ENCODE data around the gene FCER1G.
"Not testable (repeated sequence)": the region's sequence is repeated elsewhere in the genome, so short reads cannot be mapped to it uniquely, and the experiment has no call there.

FCER1G gene

GRCh38 chr1:161209790-161210409, 5.2 kb upstream of the FCER1G start:
- peak; percentile 59 for DNase-seq

GRCh38 chr1:161214369-161214768, 726 bp upstream of the FCER1G start:
- DNase-seq: no peak

DNA sequence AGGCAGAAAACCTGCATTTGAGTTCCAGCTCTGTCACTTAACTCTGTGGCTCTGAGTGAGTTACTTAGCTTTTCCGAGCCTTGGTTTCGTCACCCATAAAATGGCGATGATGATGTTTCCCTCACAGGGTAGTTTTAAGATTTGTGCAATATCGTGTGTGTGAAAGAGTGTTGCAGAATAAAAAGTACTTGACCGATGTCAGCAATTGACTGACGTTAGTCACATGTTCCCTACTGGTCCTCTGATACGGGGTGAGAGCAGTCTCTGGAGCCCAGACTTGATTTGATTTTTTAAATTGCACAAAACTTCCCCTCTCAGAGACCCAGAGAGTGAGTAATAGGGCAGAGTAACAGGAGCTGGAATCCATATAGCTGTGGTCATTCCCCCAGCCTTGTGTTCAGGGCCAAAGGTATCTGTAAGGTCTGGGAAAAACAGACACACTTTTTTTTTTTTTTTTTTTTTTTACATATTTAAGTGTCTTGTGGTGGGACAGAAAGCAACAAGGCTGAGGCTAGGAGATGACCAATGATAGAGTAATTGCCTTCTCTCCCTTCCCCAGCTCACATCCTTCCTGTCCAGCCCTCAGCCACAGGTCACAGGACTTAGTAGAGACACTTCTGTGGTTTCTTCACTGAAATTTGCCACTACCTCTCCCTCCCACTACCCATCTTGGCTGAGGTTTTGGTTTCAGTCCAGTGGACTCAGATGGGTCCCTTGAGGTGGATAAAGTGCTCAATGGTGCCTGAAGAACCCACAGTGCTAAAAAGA, 2.0 kb downstream of the FCER1G start:
- DNase-seq: no peak

DNA sequence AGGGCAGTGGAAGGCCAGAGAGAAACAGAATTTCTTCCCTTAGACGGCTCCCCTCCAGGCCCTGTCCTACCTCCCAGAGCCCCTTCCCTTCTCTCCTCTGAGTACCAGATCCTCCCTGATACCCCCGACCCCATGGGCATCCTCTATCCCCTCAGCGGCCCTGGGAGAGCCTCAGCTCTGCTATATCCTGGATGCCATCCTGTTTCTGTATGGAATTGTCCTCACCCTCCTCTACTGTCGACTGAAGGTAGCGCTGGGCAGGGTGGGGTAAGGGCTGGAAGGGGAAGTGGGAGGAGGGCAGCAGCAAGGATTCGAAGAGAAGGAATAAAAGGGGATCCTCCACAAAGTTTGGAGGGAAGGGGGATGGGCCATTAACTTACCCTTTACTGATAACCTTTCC, 2.7 kb downstream of the FCER1G start:
- DNase-seq: no peak

DNA sequence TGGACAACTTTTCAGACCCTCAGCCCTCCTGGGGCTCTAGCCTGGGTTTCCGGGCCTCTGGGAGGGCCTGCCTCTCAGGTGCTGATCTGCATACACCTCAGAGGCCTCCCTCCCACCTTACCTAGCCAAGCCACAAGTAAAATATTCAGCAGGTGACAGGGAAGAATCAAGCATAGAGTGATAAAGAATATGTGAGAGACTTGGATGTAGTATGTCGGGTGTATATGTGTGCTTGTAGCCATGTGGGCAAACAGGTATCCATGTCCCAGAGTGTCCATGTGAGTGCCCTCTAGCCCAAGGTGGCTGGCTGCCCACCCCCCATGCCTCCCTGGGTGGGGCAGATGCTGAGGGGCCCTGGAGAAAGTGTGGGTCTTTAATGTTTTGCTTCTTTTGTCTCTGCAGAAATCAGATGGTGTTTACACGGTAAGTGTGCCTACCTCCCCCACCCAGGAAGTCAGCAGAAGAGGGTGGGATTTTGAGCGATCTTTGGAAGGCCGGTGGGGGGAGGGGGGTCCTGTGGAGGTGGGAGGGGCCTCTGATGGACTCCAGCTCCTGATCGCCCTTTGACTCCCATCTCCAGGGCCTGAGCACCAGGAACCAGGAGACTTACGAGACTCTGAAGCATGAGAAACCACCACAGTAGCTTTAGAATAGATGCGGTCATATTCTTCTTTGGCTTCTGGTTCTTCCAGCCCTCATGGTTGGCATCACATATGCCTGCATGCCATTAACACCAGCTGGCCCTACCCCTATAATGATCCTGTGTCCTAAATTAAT, 3.4 kb downstream of the FCER1G start:
- DNase-seq: no peak

- DNase-seq: no peak
Observed at GRCh38 chr1:161219078-161219892, 4.2 kb downstream of the FCER1G start.

DNA sequence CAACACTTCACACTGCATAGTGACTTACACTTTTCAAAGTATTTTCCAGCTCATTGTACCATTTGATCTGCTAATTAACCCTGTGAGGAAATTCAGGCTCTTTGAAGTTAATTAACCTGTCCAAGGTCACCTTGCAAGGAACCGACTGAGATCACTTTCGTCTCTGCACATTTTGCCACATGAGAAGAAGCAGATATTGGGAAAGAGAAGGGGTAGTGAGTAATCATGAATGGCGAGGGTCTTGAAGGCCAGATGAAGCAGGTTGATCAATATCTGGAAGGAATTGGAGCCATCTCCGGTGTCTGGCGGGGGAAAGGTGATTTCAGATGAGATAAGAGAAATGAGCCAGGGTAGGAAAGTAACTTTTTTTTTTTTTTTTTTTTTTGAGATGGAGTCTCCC, 4.9 kb downstream of the FCER1G start:
- no peak for DNase-seq

DNA sequence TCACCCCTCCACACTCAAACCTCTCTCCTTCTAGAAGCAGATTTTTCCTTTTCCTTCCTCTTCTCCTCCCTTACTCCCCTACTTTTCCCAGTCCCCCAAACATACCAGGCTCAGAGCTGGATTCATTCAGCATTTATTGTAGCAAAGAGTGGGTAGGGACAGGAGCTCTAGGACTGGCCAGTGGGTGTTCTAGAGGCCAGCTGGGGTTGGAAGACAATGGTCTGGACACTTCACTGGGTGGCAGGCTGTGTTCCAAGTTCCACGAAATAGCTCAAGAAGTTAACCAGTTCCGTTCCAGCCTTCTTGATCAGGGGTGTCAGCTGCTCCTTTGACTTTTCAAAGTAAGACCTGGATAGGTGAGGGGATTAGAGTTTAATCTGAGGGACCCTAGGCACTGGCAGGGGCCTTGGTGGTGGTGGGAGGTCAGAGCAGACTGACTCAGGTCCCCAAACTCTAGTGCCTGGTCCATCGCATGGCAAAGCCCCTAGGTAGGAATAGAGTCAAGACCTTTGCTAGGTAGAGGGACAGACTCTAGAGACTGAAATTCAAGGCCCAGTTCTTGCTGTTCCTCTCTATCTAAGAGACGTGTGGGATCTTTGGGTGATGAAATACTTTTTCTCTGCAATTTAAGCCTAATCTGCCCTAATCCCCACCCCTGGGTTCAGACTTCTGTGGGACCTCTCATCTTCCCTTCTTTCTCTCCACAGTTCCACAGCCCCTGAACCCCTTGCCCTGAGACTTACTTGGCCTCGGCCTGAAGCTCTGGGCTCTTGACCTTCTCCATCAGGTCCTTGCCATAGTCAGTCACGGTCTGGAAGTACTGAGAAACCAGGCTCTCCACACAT, 7.3 kb downstream of the FCER1G start:
- no peak for DNase-seq

GRCh38 chr1:161223805-161224694, 9.0 kb downstream of the FCER1G start:
- DNase-seq: no peak

- not testable (repeated sequence) for DNase-seq
Observed at GRCh38 chr1:161224695-161225087, 9.6 kb downstream of the FCER1G start.

- no peak for DNase-seq
Observed at GRCh38 chr1:161225178-161225533, 10.1 kb downstream of the FCER1G start.

DNA sequence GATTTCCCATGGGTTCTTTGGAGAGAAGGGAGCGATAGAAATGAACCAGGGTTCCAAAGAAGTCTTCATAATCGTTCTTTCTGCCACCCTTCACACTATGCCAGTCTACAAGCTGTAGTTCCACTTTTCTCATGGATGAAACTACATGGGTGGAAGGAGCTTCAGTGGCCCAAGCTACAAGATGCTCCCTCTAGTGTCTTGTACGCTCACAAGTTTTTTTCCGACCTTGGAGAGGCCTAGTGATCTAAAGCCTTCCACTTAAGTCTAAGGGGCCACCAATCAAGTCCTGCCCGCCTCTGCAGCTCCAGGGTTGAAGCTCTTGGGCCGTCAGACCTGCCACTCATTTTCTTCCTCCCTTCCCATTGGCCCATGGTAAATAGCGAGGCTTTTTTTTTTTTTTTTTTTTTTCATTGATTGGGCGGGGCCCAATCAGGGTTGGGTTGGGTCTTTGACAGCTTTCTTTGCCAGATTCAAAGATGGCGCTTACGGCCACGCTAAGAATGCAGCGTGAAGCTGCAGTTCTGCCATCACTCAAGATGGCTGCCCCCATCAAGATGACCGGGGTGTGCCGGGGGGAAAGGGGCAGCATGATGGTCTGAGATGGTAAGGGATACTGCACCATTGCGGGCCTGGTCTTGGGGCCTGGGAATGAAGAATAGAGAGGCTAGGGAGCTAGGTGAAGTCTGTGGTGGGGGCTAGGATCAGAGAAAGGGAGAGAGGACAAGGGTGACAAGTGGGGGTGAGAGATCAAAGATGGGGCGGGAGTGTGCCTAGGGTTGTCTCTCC, 10.6 kb downstream of the FCER1G start, which contains the start of gene TOMM40L:
Gene TOMM40L (plus strand): TSS at position 527 of the 786 bp plus-strand sequence. CDS start 430 bp downstream, outside the sequence.
- DNase-seq: peak; percentile 100

GRCh38 chr1:161226320-161226711, 11.2 kb downstream of the FCER1G start:
- no peak for DNase-seq

DNA sequence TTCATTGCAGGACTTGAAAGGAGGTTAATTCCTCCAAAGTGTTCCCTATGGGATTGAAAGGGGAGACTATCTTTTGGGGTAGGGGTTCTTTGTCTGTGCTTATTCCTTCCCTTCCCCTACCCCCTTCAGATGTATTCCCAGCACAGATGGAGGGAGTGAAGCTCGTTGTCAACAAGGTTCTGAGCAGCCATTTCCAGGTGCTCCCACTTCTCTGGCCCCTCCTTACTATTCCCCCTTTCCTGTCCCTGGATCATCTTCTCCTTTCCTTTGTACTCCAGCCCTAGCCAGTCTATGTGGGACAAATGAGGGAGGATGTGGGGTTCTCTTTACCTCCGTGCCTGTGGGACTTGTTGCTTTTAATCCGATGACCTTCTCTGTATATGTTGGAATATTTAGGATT, 11.7 kb downstream of the FCER1G start:
- DNase-seq: no peak

DNA sequence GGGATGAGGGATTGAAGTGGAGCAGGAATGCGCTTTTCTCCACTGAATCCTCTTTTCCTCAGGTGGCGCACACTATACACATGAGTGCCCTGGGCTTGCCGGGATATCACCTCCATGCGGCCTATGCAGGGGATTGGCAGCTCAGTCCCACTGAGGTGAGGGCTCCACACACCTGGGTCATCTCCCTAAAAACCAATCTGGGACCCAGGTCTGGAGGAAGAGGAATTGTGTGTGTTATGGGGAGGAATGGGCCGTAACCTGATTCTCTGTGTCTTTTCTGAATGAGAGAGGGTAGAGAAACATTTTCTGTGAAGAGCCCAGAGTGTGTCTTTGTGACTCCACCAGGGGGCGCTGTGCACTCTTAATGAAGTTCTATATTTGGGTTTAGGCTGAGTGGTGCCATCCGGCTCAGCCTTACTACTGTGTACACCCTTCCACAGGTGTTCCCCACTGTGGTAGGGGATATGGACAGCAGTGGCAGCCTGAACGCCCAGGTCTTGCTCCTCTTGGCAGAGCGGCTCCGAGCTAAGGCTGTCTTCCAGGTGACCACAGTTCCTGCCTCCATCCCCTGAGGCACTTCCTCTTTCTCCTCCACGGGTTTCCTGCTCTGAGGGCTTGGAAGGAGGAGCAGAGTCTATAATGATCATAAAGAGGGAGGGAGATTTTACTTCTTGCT, 12.2 kb downstream of the FCER1G start:
- DNase-seq: peak; percentile 73

- DNase-seq: no peak
Observed at GRCh38 chr1:161228032-161228431, 12.9 kb downstream of the FCER1G start.

DNA sequence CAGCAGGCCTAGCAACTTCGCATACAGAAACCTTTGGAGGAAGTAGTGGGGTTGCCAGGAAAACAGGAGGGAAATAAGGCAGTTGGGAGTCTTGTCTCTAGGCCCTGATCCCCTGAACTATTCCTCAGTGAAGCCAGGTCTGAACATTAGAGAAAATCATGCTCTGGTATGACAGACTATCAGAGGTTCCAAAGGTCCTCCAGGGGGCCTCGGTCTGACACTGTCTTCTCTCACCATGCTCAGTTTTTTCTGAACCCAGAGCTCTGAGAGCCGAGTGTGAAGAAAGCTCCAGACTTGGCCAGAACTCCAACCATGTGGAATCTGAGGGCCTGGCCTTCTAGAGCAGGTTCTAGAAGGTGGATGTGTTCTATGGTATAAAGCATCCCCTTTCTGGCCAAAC, 14.8 kb downstream of the FCER1G start:
- no peak for DNase-seq

- DNase-seq: no peak
Observed at GRCh38 chr1:161230762-161231161, 15.7 kb downstream of the FCER1G start.

DNA sequence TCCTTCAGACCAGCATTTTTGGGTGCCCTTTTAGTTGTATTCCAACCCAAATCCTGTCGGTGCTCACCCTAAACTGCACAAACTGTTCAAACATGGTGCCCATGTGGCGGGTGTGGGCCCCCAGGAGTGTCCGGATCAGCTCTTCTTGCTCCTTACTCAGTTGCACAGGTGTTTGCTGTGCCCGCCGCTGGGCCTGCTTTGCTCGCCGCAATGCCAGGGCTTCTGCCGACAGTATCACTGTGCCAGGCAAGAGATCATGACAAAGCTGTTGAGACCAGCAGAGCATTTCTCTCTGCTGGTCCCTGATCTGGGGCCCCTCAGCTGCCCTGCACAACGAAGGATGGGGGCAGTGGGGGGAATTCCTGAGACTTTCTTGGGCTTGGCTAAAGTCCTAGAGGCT, 18.0 kb downstream of the FCER1G start:
- DNase-seq: no peak

Data from DMS153 (cell line).